K562 (cell line): ENCODE measurements around the gene MINK1. TPM values are rescaled to one million over a fixed set of nuclear protein-coding genes. Genes with fewer than 3 reads are reported as not detected.

Experiments
- ARID4B ChIP-seq: sonication (generic); formaldehyde crosslinking; IDR thresholded peaks from 2 replicates; pipeline ENCODE4 v1.8.0; 2022; ENCODE audit warnings: mild to moderate bottlenecking, missing genetic modification reagents
- CBFA2T3 ChIP-seq: fragments of 450-650 bp; IDR thresholded peaks from 2 replicates; pipeline ENCODE4 v1.6.1; 2017
- ETV5 ChIP-seq: sonication (generic); formaldehyde crosslinking; IDR thresholded peaks from 2 replicates; pipeline ENCODE4 v1.4.0; 2020; ENCODE audit warnings: low read depth, mild to moderate bottlenecking, missing genetic modification reagents
- FIP1L1 ChIP-seq: fragments of 200-400 bp; formaldehyde crosslinking; IDR thresholded peaks from 2 replicates; pipeline ENCODE4 v1.6.1; 2018; ENCODE audit warnings: mild to moderate bottlenecking, low read depth, low read length; ENCODE audit not compliant: poor library complexity, severe bottlenecking
- GATAD2A ChIP-seq: fragments of 450-650 bp; IDR thresholded peaks from 2 replicates; pipeline ENCODE4 v1.6.1; 2017
- JUND ChIP-seq, 2 experiments: IDR thresholded peaks; 2 replicates in 1 of 2; 3 replicates in 1 of 2; pipeline ENCODE4 v1.6.1; 2011; ENCODE audit warnings: borderline replicate concordance in 2 of 2, low read depth in 2 of 2, low read length in 2 of 2, improper control_type of control experiment in 1 of 2, missing biosample characterization in 1 of 2, missing genetic modification characterization in 1 of 2, missing genetic modification reagents in 1 of 2
- KLF16 ChIP-seq: IDR thresholded peaks from 2 replicates; pipeline ENCODE4 v1.6.1; 2016; ENCODE audit warnings: antibody characterized with exemption
- L3MBTL2 ChIP-seq: fragments of 450-650 bp; IDR thresholded peaks from 2 replicates; pipeline ENCODE4 v1.6.1; 2016; ENCODE audit warnings: mild to moderate bottlenecking, moderate library complexity
- NFYB ChIP-seq: IDR thresholded peaks from 2 replicates; pipeline ENCODE4 v1.6.1; 2011; ENCODE audit warnings: mild to moderate bottlenecking, moderate library complexity; ENCODE audit not compliant: insufficient read length; ENCODE audit errors: extremely low read depth
- NR3C1 ChIP-seq: sonication (generic); formaldehyde crosslinking; IDR thresholded peaks from 2 replicates; pipeline ENCODE4 v1.8.1; 2022; ENCODE audit warnings: missing genetic modification reagents
- PREB ChIP-seq: sonication (generic); formaldehyde crosslinking; IDR thresholded peaks from 2 replicates; pipeline ENCODE4 v1.8.1; 2023; ENCODE audit warnings: mild to moderate bottlenecking, missing genetic modification reagents
- RAD21 ChIP-seq, 2 experiments: fragments of 250-450 bp in 1 of 2; fragments of 450-650 bp in 1 of 2; sonication (Bioruptor Pico) in 1 of 2; formaldehyde crosslinking in 1 of 2; IDR thresholded peaks in 1 of 2; conservative IDR thresholded peaks in 1 of 2; 2 replicates each; pipeline versions ENCODE4 v1.4.0 to v1.8.0; 2020 to 2022; ENCODE audit warnings: mild to moderate bottlenecking in 2 of 2, moderate library complexity in 1 of 2
- TBP ChIP-seq: optimal IDR thresholded peaks from 2 replicates; pipeline ENCODE3; 2011; ENCODE audit warnings: low read depth, low read length, improper control_type of control experiment
- TCF7 ChIP-seq: sonication (generic); IDR thresholded peaks from 2 replicates; pipeline ENCODE4 v1.6.1; 2016; ENCODE audit warnings: antibody characterized with exemption, borderline replicate concordance
- ZBTB1 ChIP-seq: sonication (generic); formaldehyde crosslinking; IDR thresholded peaks from 2 replicates; pipeline ENCODE4 v1.8.1; 2023; ENCODE audit warnings: missing genetic modification reagents, low read depth, mild to moderate bottlenecking, borderline replicate concordance
- ZKSCAN3 ChIP-seq: fragments of 250-450 bp; sonication (Bioruptor Pico); IDR thresholded peaks from 2 replicates; pipeline ENCODE4 v1.4.0; 2020
- ZNF175 ChIP-seq: fragments of 200-800 bp; sonication (Bioruptor generic); IDR thresholded peaks from 2 replicates; pipeline ENCODE4 v1.6.1; 2016; ENCODE audit warnings: low read depth, mild to moderate bottlenecking, missing genetic modification characterization, missing compliant biosample characterization
- ZNF24 ChIP-seq: fragments of 450-650 bp; IDR thresholded peaks from 2 replicates; pipeline ENCODE4 v1.6.1; 2016
- ZNF551 ChIP-seq: fragments of 250-450 bp; sonication (Bioruptor Pico); IDR thresholded peaks from 2 replicates; pipeline ENCODE4 v1.5.0; 2021; ENCODE audit warnings: mild to moderate bottlenecking, moderate library complexity
- ZNF589 ChIP-seq: fragments of 200-800 bp; sonication (Bioruptor generic); IDR thresholded peaks from 2 replicates; pipeline ENCODE4 v1.6.1; 2016; ENCODE audit warnings: low read depth, missing genetic modification characterization, missing compliant biosample characterization
- ZNF740 ChIP-seq, 3 experiments: fragments of 200-800 bp in 1 of 3; sonication (Bioruptor generic) in 1 of 3; sonication (generic) in 1 of 3; formaldehyde crosslinking in 1 of 3; IDR thresholded peaks; 2 replicates each; pipeline versions ENCODE4 v1.6.1 to v1.8.0; 2016 to 2022; ENCODE audit warnings: mild to moderate bottlenecking in 2 of 3, missing compliant biosample characterization in 2 of 3, missing genetic modification characterization in 2 of 3, missing genetic modification reagents in 1 of 3
- polyA plus RNA-seq, 8 experiments: library from polyadenylated mRNA; depleted of rRNA in 4 of 8; stranded (reverse) in 5 of 8; unstranded in 3 of 8; fragments of >200 nt; fragmentation: Nextera tagmentation in 2 of 8; fragmentation: Illumina TruSeq in 1 of 8; extraction: Ambion mirVana in 2 of 8; extraction: Trizol in 1 of 8; gene quantifications; 2 replicates each; pipeline versions ENCODE4 v1.2.1 to v1.2.3, GENCODE V29; 2011 to 2014; ENCODE audit warnings: inconsistent platforms in 1 of 8, missing spikeins in 1 of 8
- total RNA-seq, 7 experiments: library from RNA; depleted of rRNA in 6 of 7; stranded (reverse); fragments of >200 nt in 6 of 7; fragmentation: Illumina TruSeq in 2 of 7; extraction: Trizol in 2 of 7; gene quantifications; 2 replicates each; pipeline versions ENCODE4 v1.2.1 to v1.2.3, GENCODE V29; 2011 to 2021; ENCODE audit warnings: low replicate concordance in 1 of 7

Gene MINK1
- total and polyA plus RNA-seq, 9 of the 15 experiments (the other 6 are each of a cell fraction or from before 2014, with no cell fraction given) = 0.11 to 54.2 (median 14.9) TPM

GRCh38 chr17:4789951-4790704 lies 43.0 kb upstream of the MINK1 start (continued):
- TF ChIP-seq ARID4B (CRISPR knock-in tag) = peak; percentile 89; the same call in 1 of the 2 replicates
- peak; percentile 81; the same call in 1 of the 2 replicates for TF ChIP-seq PREB (CRISPR knock-in tag)
- TF ChIP-seq NFYB = no peak
- 0 out of 2 replicates have a peak, but pooled peaks have one; percentile 43 for TF ChIP-seq ZNF175
- TF ChIP-seq CBFA2T3 = 0 out of 2 replicates have a peak, but pooled peaks have one; percentile 5
- TF ChIP-seq KLF16 = no peak
- TF ChIP-seq ZNF589 (CRISPR knock-in tag) = no peak
- TF ChIP-seq ZKSCAN3 = no peak
- peak; percentile 96 for TF ChIP-seq ETV5 (CRISPR knock-in tag)
- TF ChIP-seq RAD21 (CRISPR knock-in tag; conservative IDR thresholded peaks at IDR 0.05 in 1 of 2, IDR thresholded peaks at IDR 0.05 in 1 of 2) = peak; percentile 54 to 64
- peak; percentile 77 for TF ChIP-seq ZBTB1 (CRISPR knock-in tag)
- no peak; the same call in 1 of the 2 replicates for TF ChIP-seq NR3C1
- TF ChIP-seq GATAD2A = 0 out of 2 replicates have a peak, but pooled peaks have one; percentile 13
- TF ChIP-seq FIP1L1 = peak; percentile 59
- TF ChIP-seq ZNF740 (CRISPR knock-in tag; IDR thresholded peaks at IDR 0.05) = 0 out of 2 replicates have a peak, but pooled peaks have one; percentile 44
- no peak for TF ChIP-seq ZNF740 (tag; IDR thresholded peaks at IDR 0.05)
- TF ChIP-seq TCF7 = 0 out of 2 replicates have a peak, but pooled peaks have one; percentile 43
- peak; percentile 37 for TF ChIP-seq TBP
- TF ChIP-seq JUND (IDR thresholded peaks at IDR 0.05; ENCODE audit: borderline replicate concordance, low read depth, low read length) = peak; percentile 13; the same call in 1 of the 2 replicates
- no peak; the same call in 2 of the 3 replicates for TF ChIP-seq JUND (tag; IDR thresholded peaks at IDR 0.05; ENCODE audit: borderline replicate concordance, low read depth, low read length)
- TF ChIP-seq L3MBTL2 = peak; percentile 94
- no peak; the same call in 1 of the 2 replicates for TF ChIP-seq ZNF24
- no peak for TF ChIP-seq ZNF551 (CRISPR knock-in tag)
